Measurements from ENCODE around the gene FHOD1. TPM values are rescaled to one million over a fixed set of nuclear protein-coding genes. Genes with fewer than 3 reads are reported as not detected.

FHOD1 gene
- total RNA-seq, 2 experiments from 2014 or later: 102 to 105 TPM

DNA sequence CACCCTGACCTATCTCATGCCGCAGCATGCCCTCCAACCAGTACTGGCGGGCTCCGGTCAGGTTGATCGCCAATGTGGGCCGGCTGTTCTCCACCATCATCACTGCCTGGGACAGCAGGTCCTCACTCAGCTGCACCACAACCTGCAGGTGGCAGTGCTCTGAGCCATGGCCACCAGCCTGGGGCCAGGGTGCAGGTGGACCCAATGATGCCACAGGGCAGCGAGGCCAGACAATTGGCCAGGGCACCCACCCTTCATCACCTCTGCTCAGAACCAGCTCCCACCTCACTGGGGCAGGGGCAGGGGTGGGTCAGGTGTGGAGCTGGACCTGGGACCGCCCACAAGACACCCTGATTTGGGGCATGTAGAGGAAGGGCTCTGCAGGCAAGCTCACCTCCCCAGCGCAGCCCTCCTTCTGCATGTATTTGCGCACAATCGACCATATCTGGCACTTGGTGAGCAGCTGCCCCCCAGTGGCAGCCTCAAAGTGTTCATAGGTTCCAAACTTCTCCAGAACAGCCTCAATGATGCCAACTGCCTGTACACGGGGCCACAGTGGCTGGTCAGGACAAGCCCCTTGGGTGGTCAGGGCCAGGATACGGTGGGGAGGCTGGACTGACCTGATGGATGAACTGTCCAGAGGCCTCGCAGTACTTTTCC, 67.7 kb downstream of the FHOD1 start:
- no peak for ATAC-seq
- peak; percentile 60 for DNase-seq
- Mint-ChIP-seq H3K4me3 (no peak overlapping the region), H3K27ac (no peak overlapping the region), H3K36me3 (ENCODE audit: low read depth) (peaks cover 7% of the 10 kb centered on the region), H3K4me1 (ENCODE audit: low read depth) (peaks cover 26% of the 10 kb centered on the region), H3K9me3 (no peaks in the 10 kb centered on the region), H3K27me3 (peaks cover 36% of the 10 kb centered on the region)
- intact Hi-C loops (cut with micrococcal nuclease): loop anchor here (10.0 kb wide), 1 partner anchor 205 kb away; no protein-coding TSS in a partner anchor
- CTCF ChIA-PET: interaction anchor here (0.7 to 16.0 kb wide), 6 partner anchors 9 to 196 kb away, joined by 3 to 209 read pairs (median 3); partner anchors contain the start of genes B3GNT9, FBXL8, HSF4 and NOL3
- POLR2A ChIA-PET: interaction anchor here (4.6 kb wide), 1 partner anchor 14 kb away, joined by 23 read pairs; the partner anchor contains the start of gene HSF4
- TF ChIP-seq, protein P1, sequence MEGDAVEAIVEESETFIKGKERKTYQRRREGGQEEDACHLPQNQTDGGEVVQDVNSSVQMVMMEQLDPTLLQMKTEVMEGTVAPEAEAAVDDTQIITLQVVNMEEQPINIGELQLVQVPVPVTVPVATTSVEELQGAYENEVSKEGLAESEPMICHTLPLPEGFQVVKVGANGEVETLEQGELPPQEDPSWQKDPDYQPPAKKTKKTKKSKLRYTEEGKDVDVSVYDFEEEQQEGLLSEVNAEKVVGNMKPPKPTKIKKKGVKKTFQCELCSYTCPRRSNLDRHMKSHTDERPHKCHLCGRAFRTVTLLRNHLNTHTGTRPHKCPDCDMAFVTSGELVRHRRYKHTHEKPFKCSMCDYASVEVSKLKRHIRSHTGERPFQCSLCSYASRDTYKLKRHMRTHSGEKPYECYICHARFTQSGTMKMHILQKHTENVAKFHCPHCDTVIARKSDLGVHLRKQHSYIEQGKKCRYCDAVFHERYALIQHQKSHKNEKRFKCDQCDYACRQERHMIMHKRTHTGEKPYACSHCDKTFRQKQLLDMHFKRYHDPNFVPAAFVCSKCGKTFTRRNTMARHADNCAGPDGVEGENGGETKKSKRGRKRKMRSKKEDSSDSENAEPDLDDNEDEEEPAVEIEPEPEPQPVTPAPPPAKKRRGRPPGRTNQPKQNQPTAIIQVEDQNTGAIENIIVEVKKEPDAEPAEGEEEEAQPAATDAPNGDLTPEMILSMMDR (IDR thresholded peaks at IDR 0.05): peak; percentile 51

Small RNA genes lying within 50 kb of the gene (microRNA-seq; reads per million reads assigned to microRNA genes)
- 30.0 reads per million, percentile 51 among the genes with 10 or more reads in this experiment for gene MIR328 (ENCODE audit: borderline microRNAs expressed, borderline replicate concordance)

Other genes with a start within 250 kb of the FHOD1 start
- 100 to 1,000 TPM; 111 to 114 TPM for gene CBFB, start 218.3 kb downstream of the FHOD1 start, total RNA-seq
- 10 to 100 TPM; 11.3 to 14.0 TPM for gene PHAF1, start 137.5 kb downstream of the FHOD1 start, total RNA-seq
- gene B3GNT9, start 96.5 kb downstream of the FHOD1 start, total RNA-seq: 1 to 10 TPM; 2.1 to 2.5 TPM
- gene TRADD, start 87.6 kb downstream of the FHOD1 start, total RNA-seq: 10 to 100 TPM; 28.4 to 31.2 TPM
- 10 to 100 TPM; 27.1 to 28.6 TPM for gene FBXL8, start 87.5 kb downstream of the FHOD1 start, total RNA-seq
- 10 to 100 TPM; 56.0 to 73.3 TPM for gene HSF4, start 82.7 kb downstream of the FHOD1 start, total RNA-seq
- gene NOL3, start 76.9 kb downstream of the FHOD1 start, total RNA-seq: 10 to 100 TPM; 24.5 to 25.3 TPM
- 10 to 100 TPM; 49.5 to 49.9 TPM for gene MATCAP1, start 63.5 kb downstream of the FHOD1 start, total RNA-seq
- gene EXOC3L1, start 57.3 kb downstream of the FHOD1 start, total RNA-seq: under 1 TPM in 1 of 2 experiments, not detected in 1; 0.23 TPM
- 100 to 1,000 TPM; 104 to 105 TPM for gene E2F4, start 55.3 kb downstream of the FHOD1 start, total RNA-seq
- gene ELMO3, start 48.4 kb downstream of the FHOD1 start, total RNA-seq: 1 to 10 TPM; 5.0 to 5.6 TPM
- gene TMEM208, start 20.4 kb downstream of the FHOD1 start, total RNA-seq: 10 to 100 TPM; 25.7 to 30.7 TPM
- gene SLC9A5, start 1.5 kb upstream of the FHOD1 start, total RNA-seq: 1 to 10 TPM; 7.7 to 8.1 TPM
- 10 to 100 TPM; 17.3 to 20.8 TPM for gene PLEKHG4, start 32.1 kb upstream of the FHOD1 start, total RNA-seq
- 1 to 10 TPM; 3.0 to 3.9 TPM for gene KCTD19, start 79.3 kb upstream of the FHOD1 start, total RNA-seq
- under 1 TPM; 0.81 to 0.90 TPM for gene LRRC36, start 79.3 kb upstream of the FHOD1 start, total RNA-seq
- gene TPPP3, start 146.0 kb upstream of the FHOD1 start, total RNA-seq: not detected
- under 1 TPM; 0.54 to 0.60 TPM for gene ZDHHC1, start 169.0 kb upstream of the FHOD1 start, total RNA-seq
- 1 to 10 TPM; 1.6 to 2.3 TPM for gene HSD11B2, start 183.6 kb upstream of the FHOD1 start, total RNA-seq
- 10 to 100 TPM; 17.5 to 18.2 TPM for gene ATP6V0D1, start 233.7 kb upstream of the FHOD1 start, total RNA-seq
- gene AGRP, start 236.1 kb upstream of the FHOD1 start, total RNA-seq: not detected

All from activated CD8-positive, alpha-beta T cell treated with anti-CD3 and anti-CD28 coated beads for 36 hours (primary cell).